DOHH2 (cell line): ENCODE results near the gene SCAPER.

Experiments used
- H3F3A ChIP-seq: fragments of 200-600 bp; sonication (generic), shearing (Covaris generic); 2 replicates; pipeline ENCODE4 v1.6.0; 2016; ENCODE audit warnings: antibody characterized with exemption, mild to moderate bottlenecking; ENCODE audit not compliant: control insufficient read depth, insufficient read depth
- H3K27ac ChIP-seq: fragments of 200-600 bp; sonication (generic); 2 replicates; pipeline ENCODE4 v1.5.1; 2014; ENCODE audit warnings: low read depth, mild to moderate bottlenecking, low read length, moderate library complexity
- H3K27me3 ChIP-seq: fragments of 200-600 bp; sonication (generic); 2 replicates; pipeline ENCODE4 v1.6.1; 2014; ENCODE audit warnings: mild to moderate bottlenecking, low read length, mixed read lengths; ENCODE audit not compliant: control insufficient read depth
- H3K36me3 ChIP-seq: fragments of 200-600 bp; sonication (generic); 2 replicates; pipeline ENCODE4 v1.6.1; 2014; ENCODE audit warnings: mild to moderate bottlenecking, low read length, moderate library complexity, mixed read lengths; ENCODE audit not compliant: control insufficient read depth
- H3K4me1 ChIP-seq: fragments of 200-600 bp; sonication (generic); 2 replicates; pipeline ENCODE4 v1.6.1; 2014; ENCODE audit warnings: mild to moderate bottlenecking, low read length, mixed read lengths; ENCODE audit not compliant: control insufficient read depth
- H3K4me2 ChIP-seq: fragments of 200-600 bp; sonication (generic); 2 replicates; pipeline ENCODE4 v1.6.0; 2014; ENCODE audit warnings: mild to moderate bottlenecking, low read length, moderate library complexity
- H3K4me3 ChIP-seq: fragments of 200-600 bp; sonication (generic); 2 replicates; pipeline ENCODE4 v1.5.1; 2014; ENCODE audit warnings: mild to moderate bottlenecking, low read length, mixed read lengths
- H3K79me2 ChIP-seq: fragments of 200-600 bp; sonication (generic); 2 replicates; pipeline ENCODE4 v1.6.1; 2014; ENCODE audit warnings: mild to moderate bottlenecking, low read length, mixed read lengths; ENCODE audit not compliant: control insufficient read depth
- H3K9me2 ChIP-seq: fragments of 200-600 bp; sonication (generic); replicated peaks from 2 replicates; pipeline ENCODE4 v1.6.1; 2014; ENCODE audit warnings: mild to moderate bottlenecking, low read length, mixed read lengths; ENCODE audit not compliant: control insufficient read depth
- H3K9me3 ChIP-seq: fragments of 200-600 bp; sonication (generic); 2 replicates; pipeline ENCODE4 v1.6.1; 2014; ENCODE audit warnings: antibody characterized with exemption, low read length, mixed read lengths; ENCODE audit not compliant: control insufficient read depth, insufficient read depth
- H4K20me1 ChIP-seq: fragments of 200-600 bp; sonication (generic); 2 replicates; pipeline ENCODE4 v1.6.0; 2014; ENCODE audit warnings: low read depth, mild to moderate bottlenecking, antibody characterized with exemption, low read length, moderate library complexity; ENCODE audit not compliant: control insufficient read depth, insufficient read depth
- CTCF ChIP-seq: fragments of 200-600 bp; sonication (generic); IDR thresholded peaks from one replicate; pipeline ENCODE4 v1.5.1; 2014; ENCODE audit warnings: antibody characterized with exemption, mild to moderate bottlenecking, low read depth, low read length; ENCODE audit not compliant: poor library complexity, severe bottlenecking
- EZH2phosphoT487 ChIP-seq: fragments of 200-600 bp; sonication (generic); IDR thresholded peaks from 2 replicates; pipeline ENCODE4 v1.6.1; 2017; ENCODE audit warnings: borderline replicate concordance, mild to moderate bottlenecking, antibody characterized with exemption, low read length, moderate library complexity, mixed read lengths

SCAPER gene

DNA sequence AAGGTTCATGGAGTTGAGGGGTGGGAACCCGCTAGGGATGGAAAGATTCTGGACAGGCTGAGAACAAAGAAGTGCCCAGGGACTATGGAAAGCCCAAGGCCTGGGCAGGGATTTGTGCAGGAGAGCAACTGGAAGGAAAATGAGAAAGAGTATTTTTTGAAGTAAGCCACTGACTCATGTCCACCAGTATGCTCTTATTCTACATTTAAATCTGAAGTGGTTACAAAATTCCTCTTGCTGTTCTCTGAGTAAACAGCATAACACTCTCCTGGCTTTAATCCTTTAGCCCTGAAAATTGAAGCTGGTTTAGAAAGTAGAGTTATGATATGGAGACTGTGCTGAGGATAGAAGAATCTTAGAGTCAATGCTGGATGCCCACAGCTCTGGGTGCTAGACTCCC is 403.4 kb downstream of the SCAPER start:
- Histone ChIP-seq H3K4me2 (no peak overlapping the region), H3K9me2 (no peaks in the 10 kb centered on the region), H3K27me3 (no peaks in the 10 kb centered on the region), H3K27ac (no peak overlapping the region), H3K4me3 (no peak overlapping the region), H3F3A (no peaks in the 10 kb centered on the region), H3K9me3 (no peaks in the 10 kb centered on the region), H3K4me1 (no peaks in the 10 kb centered on the region), H4K20me1 (no peaks in the 10 kb centered on the region), H3K79me2 (no peaks in the 10 kb centered on the region), H3K36me3 (no peaks in the 10 kb centered on the region)
- TF ChIP-seq CTCF (no peak), EZH2phosphoT487 (no peak)

DNA sequence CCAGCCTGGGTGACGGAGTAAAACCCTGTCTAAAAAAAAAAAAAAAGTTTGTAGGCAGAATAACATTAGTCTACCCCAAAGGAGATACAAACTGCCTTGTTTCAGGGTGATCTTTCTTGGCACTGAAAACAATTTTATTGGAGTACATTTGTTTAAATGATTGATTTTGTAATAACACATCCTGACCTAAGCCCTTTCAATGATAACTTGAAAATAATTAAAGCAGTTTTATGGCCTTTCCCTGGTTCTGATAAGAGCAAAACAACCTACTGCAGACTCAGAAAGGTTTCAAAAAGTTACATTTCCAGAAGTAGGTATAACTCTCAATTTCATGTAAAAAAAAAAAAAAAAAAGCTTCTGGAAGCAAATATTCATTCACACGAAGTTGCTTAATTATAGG is 404.1 kb downstream of the SCAPER start:
- Histone ChIP-seq H3K4me2 (no peak overlapping the region), H3K9me3 (no peaks in the 10 kb centered on the region), H3K9me2 (no peaks in the 10 kb centered on the region), H3F3A (no peaks in the 10 kb centered on the region), H3K27ac (no peak overlapping the region), H3K4me3 (no peak overlapping the region), H4K20me1 (no peaks in the 10 kb centered on the region), H3K27me3 (no peaks in the 10 kb centered on the region), H3K4me1 (no peaks in the 10 kb centered on the region), H3K36me3 (no peaks in the 10 kb centered on the region), H3K79me2 (no peaks in the 10 kb centered on the region)
- TF ChIP-seq CTCF (no peak), EZH2phosphoT487 (no peak)

- Histone ChIP-seq H3K27ac (no peak overlapping the region), H3K27me3 (no peaks in the 10 kb centered on the region)
- TF ChIP-seq EZH2phosphoT487: no peak
Measured at GRCh38 chr15:76495487-76495886, 409.7 kb downstream of the SCAPER start.

GRCh38 chr15:76492538-76492937 is 412.6 kb downstream of the SCAPER start:
- Histone ChIP-seq H3K4me1 (no peaks in the 10 kb centered on the region), H3K4me3 (no peak overlapping the region), H3K9me2 (no peaks in the 10 kb centered on the region), H4K20me1 (no peaks in the 10 kb centered on the region), H3K27me3 (no peaks in the 10 kb centered on the region), H3F3A (no peaks in the 10 kb centered on the region), H3K79me2 (no peaks in the 10 kb centered on the region), H3K4me2 (no peak overlapping the region), H3K9me3 (no peaks in the 10 kb centered on the region), H3K27ac (no peak overlapping the region), H3K36me3 (no peaks in the 10 kb centered on the region)
- TF ChIP-seq CTCF (no peak), EZH2phosphoT487 (no peak)

More at GRCh38 chr15:76495487-76495886, 409.7 kb downstream of the SCAPER start:
- no peaks in the 10 kb centered on the region for H3K9me3 ChIP-seq
- no peaks in the 10 kb centered on the region for H3K36me3 ChIP-seq
- no peak overlapping the region for H3K4me2 ChIP-seq
- H3K79me2 ChIP-seq: no peaks in the 10 kb centered on the region
- no peaks in the 10 kb centered on the region for H4K20me1 ChIP-seq
- H3K9me2 ChIP-seq: no peaks in the 10 kb centered on the region
- no peak overlapping the region for H3K4me3 ChIP-seq
- H3K4me1 ChIP-seq: no peaks in the 10 kb centered on the region
- no peaks in the 10 kb centered on the region for H3F3A ChIP-seq
